Adrenal gland (tissue), 12 donors: ENCODE measurements around the gene TOGARAM2. TPM values are rescaled to one million over a fixed set of nuclear protein-coding genes. Genes with fewer than 3 reads are reported as not detected.

Experiments used
- DNase-seq, 7 donors: peaks; one replicate each; pipeline ENCODE4 v3.0.0-alpha.2; 2019 to 2020
- H3K27ac ChIP-seq, 5 donors: fragments of 200-600 bp; sonication (generic) in 4 of 5; 1 replicate in 3 of 5; 2 replicates in 2 of 5; pipeline versions ENCODE4 v1.5.1 to v1.8.0; 2016 to 2020; ENCODE audit warnings: mild to moderate bottlenecking in 1 of 5
- H3K27me3 ChIP-seq: fragments of 200-600 bp; 2 replicates; pipeline ENCODE4 v1.8.0; 2021
- H3K36me3 ChIP-seq, 2 donors: fragments of 200-600 bp; replicated peaks in 1 of 2; 1 replicate in 1 of 2; 2 replicates in 1 of 2; pipeline versions ENCODE4 v1.5.1 to v1.8.0; 2018 to 2022
- H3K4me1 ChIP-seq, 2 donors: fragments of 200-600 bp; replicated peaks in 1 of 2; 1 replicate in 1 of 2; 2 replicates in 1 of 2; pipeline versions ENCODE4 v1.5.1 to v1.8.0; 2018 to 2021
- H3K4me3 ChIP-seq, 4 donors: fragments of 200-600 bp; sonication (generic) in 3 of 4; one replicate each; pipeline ENCODE4 v1.5.1; 2016 to 2018
- H3K9me3 ChIP-seq, 3 donors: fragments of 200-600 bp; sonication (generic) in 1 of 3; replicated peaks in 1 of 3; 1 replicate in 2 of 3; 2 replicates in 1 of 3; pipeline versions ENCODE4 v1.5.1 to v1.8.0; 2016 to 2021
- POLR2A ChIP-seq, 2 donors: fragments of 450-650 bp; IDR thresholded peaks; one replicate each; pipeline ENCODE4 v1.6.1; 2017; ENCODE audit warnings: antibody characterized with exemption in 2 of 2, mild to moderate bottlenecking in 2 of 2, moderate library complexity in 1 of 2
- WGBS, 4 donors: extraction: QIAGEN DNeasy Blood & Tissue Kit in 2 of 4; methylation state at CpG; one replicate each; pipeline versions ENCODE4 v1.1.5 to v1.1.7; 2013 to 2017; 5-methylcytosine and 5-hydroxymethylcytosine counted together
- intact Hi-C, 2 donors: fragments of 100-400 bp; cut with DNase I; formaldehyde crosslinking; loops; one replicate each; pipeline versions ENCODE4 v1.14.1 to v1.15.0; 2022 to 2023
- polyA plus RNA-seq, 3 donors: library from polyadenylated mRNA; stranded (reverse); fragments of 200-250 nt in 2 of 3; fragments of 350-450 nt in 1 of 3; fragmentation: Illumina TruSeq in 1 of 3; extraction: RNeasy Lipid Tissue Mini Kit (QIAGEN cat#74804) in 1 of 3; gene quantifications; one replicate each; pipeline ENCODE4 v1.2.3, GENCODE V29; 2013 to 2014
- total RNA-seq, 9 donors: library from RNA; depleted of rRNA in 4 of 9; stranded (reverse); fragments of >200 nt in 4 of 9; fragments of 120-200 nt in 1 of 9; fragmentation: NEBNext Ultra II Directional in 1 of 9; extraction: Animal tissue kit (Norgen Biotek cat#: 25700) in 1 of 9; gene quantifications; one replicate each; pipeline versions ENCODE4 v1.1.0 to v1.2.4, GENCODE V29; 2013 to 2023
- TF ChIP-seq, protein P1 (sequence below), 6 experiments: fragments of 450-650 bp in 4 of 6; fragments of 200-600 bp in 2 of 6; sonication (generic) in 1 of 6; IDR thresholded peaks; 1 replicate in 5 of 6; 2 replicates in 1 of 6; pipeline versions ENCODE4 v1.5.1 to v1.8.0; 2016 to 2021; ENCODE audit warnings: antibody characterized with exemption in 6 of 6, mild to moderate bottlenecking in 2 of 6, moderate library complexity in 1 of 6
- donor health status: healthy with polysubstance abuse.
- donor health status: Bipolar disorder and iron deficiency.
- donor health status: DM: yes; HTN: yes; CAD: no.
- donor health status: DM: no; HTN: no; CAD: no.
- donor health status: DM: no; HTN: no; CAD: no.
- donor health status: DM: yes; HTN: yes; CAD: no.

Gene TOGARAM2
- total and polyA plus RNA-seq, 12 donors = under 0.01 to 26.4 (median 1.1) TPM

- intact Hi-C loops = no loop called here
- TF ChIP-seq, protein P1, sequence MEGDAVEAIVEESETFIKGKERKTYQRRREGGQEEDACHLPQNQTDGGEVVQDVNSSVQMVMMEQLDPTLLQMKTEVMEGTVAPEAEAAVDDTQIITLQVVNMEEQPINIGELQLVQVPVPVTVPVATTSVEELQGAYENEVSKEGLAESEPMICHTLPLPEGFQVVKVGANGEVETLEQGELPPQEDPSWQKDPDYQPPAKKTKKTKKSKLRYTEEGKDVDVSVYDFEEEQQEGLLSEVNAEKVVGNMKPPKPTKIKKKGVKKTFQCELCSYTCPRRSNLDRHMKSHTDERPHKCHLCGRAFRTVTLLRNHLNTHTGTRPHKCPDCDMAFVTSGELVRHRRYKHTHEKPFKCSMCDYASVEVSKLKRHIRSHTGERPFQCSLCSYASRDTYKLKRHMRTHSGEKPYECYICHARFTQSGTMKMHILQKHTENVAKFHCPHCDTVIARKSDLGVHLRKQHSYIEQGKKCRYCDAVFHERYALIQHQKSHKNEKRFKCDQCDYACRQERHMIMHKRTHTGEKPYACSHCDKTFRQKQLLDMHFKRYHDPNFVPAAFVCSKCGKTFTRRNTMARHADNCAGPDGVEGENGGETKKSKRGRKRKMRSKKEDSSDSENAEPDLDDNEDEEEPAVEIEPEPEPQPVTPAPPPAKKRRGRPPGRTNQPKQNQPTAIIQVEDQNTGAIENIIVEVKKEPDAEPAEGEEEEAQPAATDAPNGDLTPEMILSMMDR (IDR thresholded peaks at IDR 0.05) = no peak
- no peak for TF ChIP-seq POLR2A (IDR thresholded peaks at IDR 0.05)
- Histone ChIP-seq H3K4me3 (no peak overlapping the region), H3K36me3 (peaks cover 0 to 29% of the 10 kb centered on the region in 2 donors), H3K9me3 (peaks cover 0 to 5% (median 0%) of the 10 kb centered on the region in 3 donors), H3K27ac (no peak overlapping the region), H3K4me1 (peaks cover 0 to 17% of the 10 kb centered on the region in 2 donors), H3K27me3 (no peaks in the 10 kb centered on the region)
- no peak for DNase-seq
- 88 to 99% (median 93%) methylated on average over 2 of the region's 2 CpGs for WGBS, 4 donors
These were observed 32.9 kb upstream of the TOGARAM2 start for GRCh38 chr2:28948160-28948559.

GRCh38 chr2:28949190-28949589 lies 31.9 kb upstream of the TOGARAM2 start:
- TF ChIP-seq POLR2A (IDR thresholded peaks at IDR 0.05) = no peak
- TF ChIP-seq, protein P1 (IDR thresholded peaks at IDR 0.05) = no peak
- WGBS, 4 donors = 96 to 100% (median 98%) methylated on average over 1 of the region's 1 CpG
- H3K27ac ChIP-seq = no peak overlapping the region
- intact Hi-C loops = no loop called here
- H3K4me1 ChIP-seq = peaks cover 0 to 17% of the 10 kb centered on the region in 2 donors
- H3K4me3 ChIP-seq = no peak overlapping the region
- no peaks in the 10 kb centered on the region for H3K27me3 ChIP-seq
- peaks cover 0 to 19% of the 10 kb centered on the region in 2 donors for H3K36me3 ChIP-seq
- no peak for DNase-seq
- H3K9me3 ChIP-seq = peaks cover 0 to 5% (median 0%) of the 10 kb centered on the region in 3 donors

GRCh38 chr2:28949617-28950305 lies 31.3 kb upstream of the TOGARAM2 start:
- peaks cover 0 to 5% (median 0%) of the 10 kb centered on the region in 3 donors for H3K9me3 ChIP-seq
- intact Hi-C loops = loop anchor here in 1 of 2 donors (10.0 kb wide), 1 partner anchor 355 kb away; no protein-coding TSS in a partner anchor
- WGBS, 4 donors = 88 to 90% (median 88%) methylated on average over 11 of the region's 11 CpGs
- peaks cover 0 to 17% of the 10 kb centered on the region in 2 donors for H3K4me1 ChIP-seq
- no peaks in the 10 kb centered on the region for H3K27me3 ChIP-seq
- peaks cover 0 to 16% of the 10 kb centered on the region in 2 donors for H3K36me3 ChIP-seq
- no peak overlapping the region for H3K4me3 ChIP-seq
- no peak for DNase-seq
- TF ChIP-seq, protein P1 (IDR thresholded peaks at IDR 0.05) = no peak
- TF ChIP-seq POLR2A (IDR thresholded peaks at IDR 0.05) = no peak
- no peak overlapping the region for H3K27ac ChIP-seq

- 96 to 97% (median 97%) methylated on average over 12 of the region's 12 CpGs for WGBS, 4 donors
- no peak for TF ChIP-seq POLR2A (IDR thresholded peaks at IDR 0.05)
- TF ChIP-seq, protein P1 (IDR thresholded peaks at IDR 0.05) = no peak
- Histone ChIP-seq H3K4me3 (no peak overlapping the region), H3K36me3 (peaks cover 0 to 7% of the 10 kb centered on the region in 2 donors), H3K27ac (peak overlapping the region in 3 of 5 donors; percentile 5 to 83 (median 64)), H3K4me1 (peaks cover 0 to 17% of the 10 kb centered on the region in 2 donors), H3K9me3 (peaks cover 0 to 5% (median 0%) of the 10 kb centered on the region in 3 donors), H3K27me3 (no peaks in the 10 kb centered on the region)
- intact Hi-C loops = loop anchor here in 1 of 2 donors (10.0 kb wide), 1 partner anchor 354 kb away; no protein-coding TSS in a partner anchor
- no peak for DNase-seq
These were observed 30.0 kb upstream of the TOGARAM2 start for GRCh38 chr2:28950941-28951630.
